ENCODE measurements around the gene KIAA0753.

Gene KIAA0753

GRCh38 chr17:6578491-6578890 is 62.0 kb downstream of the KIAA0753 start:
- Histone ChIP-seq H3K27me3 (no peaks in the 10 kb centered on the region), H3K4me1 (no peaks in the 10 kb centered on the region), H3K4me3 (ENCODE audit: low read depth, low read length) (no peak overlapping the region), H3K9me3 (no peaks in the 10 kb centered on the region), H3K36me3 (no peaks in the 10 kb centered on the region)
- TF ChIP-seq, protein P1, sequence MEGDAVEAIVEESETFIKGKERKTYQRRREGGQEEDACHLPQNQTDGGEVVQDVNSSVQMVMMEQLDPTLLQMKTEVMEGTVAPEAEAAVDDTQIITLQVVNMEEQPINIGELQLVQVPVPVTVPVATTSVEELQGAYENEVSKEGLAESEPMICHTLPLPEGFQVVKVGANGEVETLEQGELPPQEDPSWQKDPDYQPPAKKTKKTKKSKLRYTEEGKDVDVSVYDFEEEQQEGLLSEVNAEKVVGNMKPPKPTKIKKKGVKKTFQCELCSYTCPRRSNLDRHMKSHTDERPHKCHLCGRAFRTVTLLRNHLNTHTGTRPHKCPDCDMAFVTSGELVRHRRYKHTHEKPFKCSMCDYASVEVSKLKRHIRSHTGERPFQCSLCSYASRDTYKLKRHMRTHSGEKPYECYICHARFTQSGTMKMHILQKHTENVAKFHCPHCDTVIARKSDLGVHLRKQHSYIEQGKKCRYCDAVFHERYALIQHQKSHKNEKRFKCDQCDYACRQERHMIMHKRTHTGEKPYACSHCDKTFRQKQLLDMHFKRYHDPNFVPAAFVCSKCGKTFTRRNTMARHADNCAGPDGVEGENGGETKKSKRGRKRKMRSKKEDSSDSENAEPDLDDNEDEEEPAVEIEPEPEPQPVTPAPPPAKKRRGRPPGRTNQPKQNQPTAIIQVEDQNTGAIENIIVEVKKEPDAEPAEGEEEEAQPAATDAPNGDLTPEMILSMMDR (IDR thresholded peaks at IDR 0.05; ENCODE audit: low read depth, low read length) = no peak
- no peak for DNase-seq

DNA sequence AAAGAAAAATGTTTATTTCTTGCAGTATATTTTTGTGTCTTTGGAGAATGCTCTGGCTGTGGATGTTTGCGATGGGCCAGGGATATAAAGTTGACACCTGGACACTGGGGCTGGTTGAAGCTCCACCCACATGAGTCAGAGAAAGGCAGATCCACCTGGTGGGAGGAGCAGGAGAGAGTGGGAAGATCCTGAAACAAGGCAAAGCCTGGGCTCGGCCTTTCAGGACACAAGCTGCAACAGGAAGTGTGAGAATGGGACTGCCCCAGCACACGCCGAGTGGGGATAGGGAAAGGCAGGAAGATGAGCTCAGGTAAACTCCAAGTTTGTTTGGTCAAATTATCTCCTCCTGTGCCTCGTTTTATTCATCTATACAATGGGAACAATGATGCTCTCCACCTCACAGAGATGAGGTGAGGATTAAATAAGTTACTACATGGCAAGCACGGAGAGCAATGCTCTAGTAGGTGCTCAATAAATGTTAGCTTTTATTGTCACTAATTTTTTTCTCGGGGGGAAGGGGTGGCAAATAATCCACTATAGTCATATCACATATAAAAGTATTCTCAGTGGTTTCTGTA is 62.7 kb downstream of the KIAA0753 start:
- Histone ChIP-seq H3K4me3 (ENCODE audit: low read depth, low read length) (no peak overlapping the region), H3K27me3 (no peaks in the 10 kb centered on the region), H3K4me1 (no peaks in the 10 kb centered on the region), H3K36me3 (no peaks in the 10 kb centered on the region), H3K9me3 (no peaks in the 10 kb centered on the region)
- no peak for DNase-seq
- TF ChIP-seq, protein P1 (IDR thresholded peaks at IDR 0.05; ENCODE audit: low read depth, low read length) = no peak

DNA sequence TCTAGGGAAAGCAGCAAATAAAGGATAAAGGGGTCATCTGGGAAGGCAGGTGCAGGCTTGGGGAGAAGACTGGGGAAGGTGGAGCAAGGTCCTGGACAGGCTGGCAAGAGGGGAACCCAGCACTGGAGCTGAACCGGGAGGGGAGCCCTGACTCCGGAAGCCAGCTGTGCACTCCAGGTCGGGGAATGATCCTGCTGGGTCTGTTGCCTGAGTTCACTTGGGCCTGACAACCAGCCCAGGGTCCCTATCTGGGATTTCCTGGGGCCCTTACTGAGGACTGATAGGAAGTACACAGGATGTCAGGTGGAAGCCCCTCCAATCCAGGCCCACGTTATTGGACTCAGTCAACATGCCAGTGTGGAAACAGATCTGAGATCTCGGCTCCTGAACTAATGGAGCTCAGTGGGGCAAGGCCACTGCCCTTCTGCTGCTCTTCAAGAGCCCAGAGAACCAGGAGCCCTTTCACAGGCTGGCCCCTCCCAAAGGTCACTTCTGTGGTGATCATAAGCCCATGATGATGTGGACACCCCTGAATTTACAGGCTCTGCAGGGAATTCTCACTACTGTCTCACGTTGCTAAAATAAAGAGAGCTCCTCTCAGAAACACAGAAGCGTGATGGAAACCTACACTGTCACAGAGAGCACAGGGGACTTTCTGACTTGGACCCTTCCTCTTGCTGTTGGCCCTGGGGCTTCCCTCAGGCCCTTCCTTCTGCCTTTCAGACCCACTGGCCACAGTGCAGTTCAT is 64.3 kb downstream of the KIAA0753 start:
- TF ChIP-seq, protein P1 (IDR thresholded peaks at IDR 0.05; ENCODE audit: low read depth, low read length) = no peak
- DNase-seq = no peak
- no peaks in the 10 kb centered on the region for H3K36me3 ChIP-seq
- H3K4me1 ChIP-seq = no peaks in the 10 kb centered on the region
- no peaks in the 10 kb centered on the region for H3K9me3 ChIP-seq
- no peak overlapping the region for H3K4me3 ChIP-seq (ENCODE audit: low read depth, low read length)
- no peaks in the 10 kb centered on the region for H3K27me3 ChIP-seq

DNA sequence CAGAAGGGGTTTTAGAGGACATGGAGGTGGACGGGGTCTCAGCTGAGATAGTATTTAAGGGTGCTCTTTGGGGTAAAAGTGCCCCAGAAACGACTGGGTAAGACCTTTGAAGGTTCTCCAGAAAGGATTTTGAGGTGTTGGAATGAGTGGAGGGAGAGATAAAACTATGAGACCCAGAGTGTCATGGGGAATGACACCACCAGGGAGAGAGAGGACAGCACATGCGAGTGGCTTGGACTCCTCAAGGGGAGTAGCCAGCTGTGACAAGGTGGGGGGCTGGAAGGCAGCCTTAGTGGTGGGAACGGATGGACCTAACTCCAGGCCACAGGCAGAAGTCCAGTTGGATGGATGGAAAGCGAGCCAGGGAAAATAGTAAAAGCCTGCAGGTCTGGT is 64.9 kb downstream of the KIAA0753 start:
- H3K9me3 ChIP-seq = no peaks in the 10 kb centered on the region

GRCh38 chr17:6574687-6575595 is 65.6 kb downstream of the KIAA0753 start:
- no peaks in the 10 kb centered on the region for H3K27me3 ChIP-seq
- TF ChIP-seq, protein P1 (IDR thresholded peaks at IDR 0.05; ENCODE audit: low read depth, low read length) = no peak
- H3K4me1 ChIP-seq = no peaks in the 10 kb centered on the region
- no peak for DNase-seq
- H3K9me3 ChIP-seq = no peaks in the 10 kb centered on the region
- H3K36me3 ChIP-seq = no peaks in the 10 kb centered on the region
- no peak overlapping the region for H3K4me3 ChIP-seq (ENCODE audit: low read depth, low read length)

More for the DNA sequence above, 64.9 kb downstream of the KIAA0753 start:
- H3K4me1 ChIP-seq = no peaks in the 10 kb centered on the region
- no peaks in the 10 kb centered on the region for H3K36me3 ChIP-seq
- H3K4me3 ChIP-seq (ENCODE audit: low read depth, low read length) = no peak overlapping the region
- TF ChIP-seq, protein P1 (IDR thresholded peaks at IDR 0.05; ENCODE audit: low read depth, low read length) = no peak
- no peak for DNase-seq
- no peaks in the 10 kb centered on the region for H3K27me3 ChIP-seq

Data from BE2C (cell line).